AG09319 (cell line): ENCODE data around the gene GSAP.

ENCODE experiments used
- DNase-seq: peaks from one replicate; pipeline ENCODE4 v3.0.0-alpha.2; 2010; ENCODE audit warnings: low read depth; ENCODE audit errors: extremely low read depth
- CTCF ChIP-seq: IDR thresholded peaks from 2 replicates; pipeline ENCODE4 v1.5.1; 2011; ENCODE audit warnings: low read depth, mild to moderate bottlenecking, inconsistent platforms, low read length, moderate library complexity

The GSAP gene

GRCh38 chr7:77426052-77426404 lies 9.9 kb upstream of the GSAP start:
- TF ChIP-seq CTCF, result no peak
- DNase-seq, result no peak

GRCh38 chr7:77425101-77426051 lies 9.2 kb upstream of the GSAP start:
- no peak for DNase-seq
- no peak for TF ChIP-seq CTCF

- no peak for TF ChIP-seq CTCF
Measured at GRCh38 chr7:77422500-77422899, 6.4 kb upstream of the GSAP start.

GRCh38 chr7:77420986-77421672 lies 5.0 kb upstream of the GSAP start:
- no peak for TF ChIP-seq CTCF
- DNase-seq, result no peak

More at GRCh38 chr7:77422500-77422899, 6.4 kb upstream of the GSAP start:
- no peak for DNase-seq

- DNase-seq, result no peak
- no peak for TF ChIP-seq CTCF
Measured at GRCh38 chr7:77420438-77420837, 4.3 kb upstream of the GSAP start.

GRCh38 chr7:77419102-77419501 lies 3.0 kb upstream of the GSAP start:
- no peak for TF ChIP-seq CTCF

GRCh38 chr7:77417801-77418200 lies 1.7 kb upstream of the GSAP start:
- no peak for DNase-seq
- TF ChIP-seq CTCF, result no peak

More at GRCh38 chr7:77419102-77419501, 3.0 kb upstream of the GSAP start:
- DNase-seq, result no peak
